Brain microvascular endothelial cell (primary cell): ENCODE results near the gene MNDA.

Experiments
- DNase-seq: peaks from one replicate; pipeline ENCODE4 v3.0.0-alpha.2; 2020
- H3K27ac ChIP-seq: fragments of 250-450 bp; sonication (Bioruptor Pico); 2 replicates; pipeline ENCODE4 v1.5.1; 2020; ENCODE audit warnings: mild to moderate bottlenecking, moderate library complexity
- H3K27me3 ChIP-seq: fragments of 250-450 bp; sonication (Bioruptor Pico); replicated peaks from 2 replicates; pipeline ENCODE4 v1.5.1; 2020; ENCODE audit warnings: mild to moderate bottlenecking
- H3K36me3 ChIP-seq: fragments of 250-450 bp; sonication (Bioruptor Pico); replicated peaks from 2 replicates; pipeline ENCODE4 v1.5.1; 2020; ENCODE audit warnings: mild to moderate bottlenecking
- H3K4me3 ChIP-seq: 2 replicates; pipeline ENCODE4 v1.5.1; 2011; ENCODE audit warnings: low read depth, mild to moderate bottlenecking, control low read depth, low read length, moderate library complexity
- in situ Hi-C: cut with HindIII; loops from 2 replicates; pipeline ENCODE4 v1.10.0; 2017; ENCODE audit warnings: low sequenced_read_pairs, low pct_ligation_motif_present
- TF ChIP-seq, protein P1 (sequence below): IDR thresholded peaks from 2 replicates; pipeline ENCODE4 v1.5.1; 2011; ENCODE audit warnings: low read depth, mild to moderate bottlenecking, moderate library complexity, low read length, control low read depth, inconsistent platforms; ENCODE audit errors: missing control alignments

The MNDA gene

GRCh38 chr1:158821723-158822122, 9.4 kb upstream of the MNDA start:
- TF ChIP-seq, protein P1, sequence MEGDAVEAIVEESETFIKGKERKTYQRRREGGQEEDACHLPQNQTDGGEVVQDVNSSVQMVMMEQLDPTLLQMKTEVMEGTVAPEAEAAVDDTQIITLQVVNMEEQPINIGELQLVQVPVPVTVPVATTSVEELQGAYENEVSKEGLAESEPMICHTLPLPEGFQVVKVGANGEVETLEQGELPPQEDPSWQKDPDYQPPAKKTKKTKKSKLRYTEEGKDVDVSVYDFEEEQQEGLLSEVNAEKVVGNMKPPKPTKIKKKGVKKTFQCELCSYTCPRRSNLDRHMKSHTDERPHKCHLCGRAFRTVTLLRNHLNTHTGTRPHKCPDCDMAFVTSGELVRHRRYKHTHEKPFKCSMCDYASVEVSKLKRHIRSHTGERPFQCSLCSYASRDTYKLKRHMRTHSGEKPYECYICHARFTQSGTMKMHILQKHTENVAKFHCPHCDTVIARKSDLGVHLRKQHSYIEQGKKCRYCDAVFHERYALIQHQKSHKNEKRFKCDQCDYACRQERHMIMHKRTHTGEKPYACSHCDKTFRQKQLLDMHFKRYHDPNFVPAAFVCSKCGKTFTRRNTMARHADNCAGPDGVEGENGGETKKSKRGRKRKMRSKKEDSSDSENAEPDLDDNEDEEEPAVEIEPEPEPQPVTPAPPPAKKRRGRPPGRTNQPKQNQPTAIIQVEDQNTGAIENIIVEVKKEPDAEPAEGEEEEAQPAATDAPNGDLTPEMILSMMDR, result no peak
- H3K36me3 ChIP-seq, result no peaks in the 10 kb centered on the region
- DNase-seq, result no peak
- no peak overlapping the region for H3K4me3 ChIP-seq
- in situ Hi-C loops, result no loop called here
- H3K27me3 ChIP-seq, result no peaks in the 10 kb centered on the region
- no peak overlapping the region for H3K27ac ChIP-seq

- in situ Hi-C loops, result no loop called here
- no peak for DNase-seq
- no peaks in the 10 kb centered on the region for H3K27me3 ChIP-seq
- H3K36me3 ChIP-seq, result no peaks in the 10 kb centered on the region
- H3K27ac ChIP-seq, result no peak overlapping the region
- TF ChIP-seq, protein P1, result no peak
- H3K4me3 ChIP-seq, result no peak overlapping the region
Measured at GRCh38 chr1:158830074-158830677, 975 bp upstream of the MNDA start.

- TF ChIP-seq, protein P1, result no peak
- in situ Hi-C loops, result no loop called here
- Histone ChIP-seq H3K4me3 (no peak overlapping the region), H3K27ac (no peak overlapping the region), H3K27me3 (no peaks in the 10 kb centered on the region), H3K36me3 (no peaks in the 10 kb centered on the region)
- no peak for DNase-seq
Measured at GRCh38 chr1:158833264-158833663, 2.1 kb downstream of the MNDA start.

DNA sequence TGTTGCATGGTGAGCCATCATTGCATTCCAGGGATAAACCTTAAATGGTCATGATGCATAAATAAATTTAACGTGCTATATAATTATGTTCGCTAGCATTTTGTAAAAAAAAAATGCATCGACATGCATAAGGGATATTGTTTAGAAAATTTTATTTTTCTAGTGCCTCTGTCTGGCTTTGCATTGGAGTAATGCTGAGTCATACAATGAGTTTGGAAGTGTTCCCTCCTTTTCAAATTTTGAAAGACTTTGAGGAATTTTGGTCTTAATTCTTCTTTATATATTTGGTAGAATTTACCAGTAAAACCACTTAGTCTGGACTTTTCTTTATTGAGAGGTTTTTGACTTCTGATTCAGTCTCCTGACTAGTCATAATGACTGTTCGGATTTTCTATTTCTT, 4.9 kb downstream of the MNDA start:
- TF ChIP-seq, protein P1, result no peak
- DNase-seq, result no peak
- in situ Hi-C loops, result no loop called here
- Histone ChIP-seq H3K27me3 (no peaks in the 10 kb centered on the region), H3K27ac (no peak overlapping the region), H3K36me3 (no peaks in the 10 kb centered on the region), H3K4me3 (no peak overlapping the region)

DNA sequence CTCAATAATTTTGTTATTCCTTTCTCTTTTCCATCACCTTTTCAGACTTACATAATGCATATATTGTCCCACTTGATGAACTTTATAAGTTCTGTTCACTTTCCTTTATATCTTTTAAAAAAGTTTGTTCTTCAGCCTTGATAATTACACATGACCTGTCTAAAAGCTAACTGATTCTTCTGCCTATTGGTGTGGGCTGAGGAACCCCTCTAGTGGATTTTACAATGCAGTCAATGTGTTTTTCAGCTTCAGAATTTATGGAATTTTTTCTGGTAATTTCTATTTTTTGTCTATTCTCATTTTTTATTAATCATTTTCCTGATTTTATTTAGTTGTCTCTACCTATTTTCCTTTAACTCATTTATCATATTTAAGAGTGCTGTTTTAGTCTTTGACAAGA, 7.5 kb downstream of the MNDA start:
- TF ChIP-seq, protein P1, result no peak
- H3K27ac ChIP-seq, result no peak overlapping the region
- in situ Hi-C loops, result no loop called here

GRCh38 chr1:158839566-158839965, 8.4 kb downstream of the MNDA start:
- in situ Hi-C loops, result no loop called here
- H3K27me3 ChIP-seq, result no peaks in the 10 kb centered on the region
- H3K27ac ChIP-seq, result no peak overlapping the region
- TF ChIP-seq, protein P1, result no peak
- no peak for DNase-seq
- H3K4me3 ChIP-seq, result no peak overlapping the region
- H3K36me3 ChIP-seq, result no peaks in the 10 kb centered on the region

More for the DNA sequence above, 7.5 kb downstream of the MNDA start:
- DNase-seq, result no peak
- no peaks in the 10 kb centered on the region for H3K27me3 ChIP-seq
- no peaks in the 10 kb centered on the region for H3K36me3 ChIP-seq
- no peak overlapping the region for H3K4me3 ChIP-seq
